Measurements from ENCODE around the gene WDR83.
"Not testable (repeated sequence)": the region's sequence is repeated elsewhere in the genome, so short reads cannot be mapped to it uniquely, and the experiment has no call there.

WDR83 gene

GRCh38 chr19:12666265-12667048 lies at the start of gene WDR83, which contains the start of gene MAN2B1:
Gene WDR83, plus strand, starts transcription at chr19:12666807. Its CDS starts 2,984 bp downstream, at chr19:12669791.
Gene MAN2B1, minus strand, starts transcription at chr19:12666742. Its CDS starts 41 bp downstream, at chr19:12666701.
- DNase-seq = peak; percentile 43

GRCh38 chr19:12617646-12618045 lies 49.0 kb upstream of the WDR83 start:
- no peak for DNase-seq

GRCh38 chr19:12621253-12622024 lies 45.2 kb upstream of the WDR83 start:
- DNase-seq = not testable (repeated sequence)

- no peak for DNase-seq
Measured at GRCh38 chr19:12623361-12624031, 43.1 kb upstream of the WDR83 start.

- DNase-seq = no peak
Measured at GRCh38 chr19:12626958-12627357, 39.6 kb upstream of the WDR83 start.

GRCh38 chr19:12628040-12629022 lies 38.3 kb upstream of the WDR83 start:
- DNase-seq = no peak

- DNase-seq = no peak
Measured at GRCh38 chr19:12629215-12629614, 37.4 kb upstream of the WDR83 start.

GRCh38 chr19:12636631-12637030 lies 30.0 kb upstream of the WDR83 start:
- no peak for DNase-seq

- DNase-seq = no peak
Measured at GRCh38 chr19:12638611-12639182, 27.9 kb upstream of the WDR83 start.

GRCh38 chr19:12639901-12640613 lies 26.6 kb upstream of the WDR83 start:
- peak; percentile 28 for DNase-seq

- DNase-seq = no peak
Measured at GRCh38 chr19:12641456-12641855, 25.2 kb upstream of the WDR83 start.

GRCh38 chr19:12642506-12642905 lies 24.1 kb upstream of the WDR83 start:
- no peak for DNase-seq

GRCh38 chr19:12643716-12644115 lies 22.9 kb upstream of the WDR83 start:
- not testable (repeated sequence) for DNase-seq

GRCh38 chr19:12646551-12646950 lies 20.1 kb upstream of the WDR83 start:
- DNase-seq = no peak

GRCh38 chr19:12647047-12647446 lies 19.6 kb upstream of the WDR83 start:
- no peak for DNase-seq

- DNase-seq = no peak
Measured at GRCh38 chr19:12647490-12648071, 19.0 kb upstream of the WDR83 start.

GRCh38 chr19:12648088-12648487 lies 18.5 kb upstream of the WDR83 start:
- DNase-seq = no peak

GRCh38 chr19:12649941-12650340 lies 16.7 kb upstream of the WDR83 start:
- DNase-seq = no peak

GRCh38 chr19:12652219-12652618 lies 14.4 kb upstream of the WDR83 start:
- no peak for DNase-seq

GRCh38 chr19:12655546-12655945 lies 11.1 kb upstream of the WDR83 start:
- no peak for DNase-seq

Measured in NCI-H1694 (cell line).